PC-9 (cell line): ENCODE measurements around the gene SREBF2. TPM values are rescaled to one million over a fixed set of nuclear protein-coding genes. Genes with fewer than 3 reads are reported as not detected.

Experiments
- BruUV-seq: library from RNA; stranded (reverse); fragments of 400-500 nt; replicated peaks from 2 replicates; lab custom pipeline; 2021; lab: Mats Ljungman, UMichigan
- CTCF ChIA-PET: fragments of 300-600 bp; sonication (Branson Sonifier 250); formaldehyde crosslinking; loops from one replicate; lab custom pipeline; 2022; ENCODE audit warnings: antibody characterized with exemption; lab: Charles Lee
- POLR2A ChIA-PET: fragments of 300-600 bp; sonication (Branson Sonifier 250); formaldehyde crosslinking; loops from one replicate; lab custom pipeline; 2022; ENCODE audit warnings: antibody characterized with exemption; ENCODE audit not compliant: unreplicated experiment; lab: Charles Lee
- DNase-seq, 2 experiments: peaks; one replicate each; pipeline versions ENCODE4 v3.0.0 to v3.0.0-alpha.2; 2015 to 2022; ENCODE audit warnings: mixed read lengths in 1 of 2
- H2AFZ ChIP-seq: fragments of 200-600 bp; sonication (generic); 2 replicates; pipeline ENCODE4 v1.8.1; 2017; ENCODE audit warnings: antibody characterized with exemption
- H3F3A ChIP-seq: fragments of 200-600 bp; sonication (generic); 2 replicates; pipeline ENCODE4 v1.8.1; 2017; ENCODE audit warnings: antibody characterized with exemption, mild to moderate bottlenecking, low read depth; ENCODE audit not compliant: insufficient read depth
- H3K27ac ChIP-seq: fragments of 200-600 bp; sonication (generic); 2 replicates; pipeline ENCODE4 v1.6.1; 2016; ENCODE audit warnings: mixed run types
- H3K27me3 ChIP-seq: fragments of 200-600 bp; sonication (generic); 2 replicates; pipeline ENCODE4 v1.6.1; 2016; ENCODE audit warnings: low read depth, mixed run types; ENCODE audit not compliant: insufficient read depth
- H3K36me3 ChIP-seq: fragments of 200-600 bp; sonication (generic); 2 replicates; pipeline ENCODE4 v1.6.1; 2016; ENCODE audit warnings: low read depth, mixed run types
- H3K4me1 ChIP-seq: fragments of 200-600 bp; sonication (generic); replicated peaks from 2 replicates; pipeline ENCODE4 v1.6.1; 2016; ENCODE audit warnings: mixed run types; ENCODE audit not compliant: insufficient read depth
- H3K4me2 ChIP-seq: fragments of 200-600 bp; sonication (generic); 2 replicates; pipeline ENCODE4 v1.6.1; 2017; ENCODE audit warnings: mixed run types
- H3K4me3 ChIP-seq: fragments of 200-600 bp; sonication (generic); 2 replicates; pipeline ENCODE4 v1.6.1; 2016; ENCODE audit warnings: mixed run types
- H3K79me2 ChIP-seq: fragments of 200-600 bp; sonication (generic); 2 replicates; pipeline ENCODE4 v1.6.1; 2017; ENCODE audit warnings: low read depth, mixed run types
- H3K9me2 ChIP-seq: fragments of 200-600 bp; sonication (generic); 2 replicates; pipeline ENCODE4 v1.8.1; 2017; ENCODE audit warnings: mild to moderate bottlenecking; ENCODE audit not compliant: insufficient read depth
- H3K9me3 ChIP-seq: fragments of 200-600 bp; sonication (generic); 2 replicates; pipeline ENCODE4 v1.8.1; 2016; ENCODE audit warnings: low read depth; ENCODE audit not compliant: insufficient read depth
- H4K20me1 ChIP-seq: fragments of 200-600 bp; sonication (generic); 2 replicates; pipeline ENCODE4 v1.8.1; 2017; ENCODE audit not compliant: insufficient read depth
- EZH2 ChIP-seq: fragments of 200-600 bp; sonication (generic); IDR thresholded peaks from 2 replicates; pipeline ENCODE4 v1.8.0; 2017; ENCODE audit warnings: antibody characterized with exemption, low read depth
- intact Hi-C: fragments of 100-400 bp; cut with micrococcal nuclease; formaldehyde crosslinking; loops from one replicate; pipeline ENCODE4 v1.10.0; 2022; ENCODE audit not compliant: unreplicated experiment
- total RNA-seq: library from RNA; stranded (reverse); gene quantifications from 2 replicates; pipeline ENCODE4 v1.2.3, GENCODE V29; 2021
- TF ChIP-seq, protein P1 (sequence below): fragments of 200-600 bp; sonication (generic); conservative IDR thresholded peaks from 2 replicates; pipeline ENCODE4 v1.6.1; 2017; ENCODE audit warnings: mixed run types, antibody characterized with exemption, mild to moderate bottlenecking, moderate library complexity

The SREBF2 gene
- total RNA-seq, 1 experiment from 2014 or later = 196 TPM

- BruUV-seq = no TSS peak
- Histone ChIP-seq H3K27ac (no peak overlapping the region), H3K36me3 (no peaks in the 10 kb centered on the region), H3K27me3 (peaks cover 5% of the 10 kb centered on the region; the same call in 1 of the 2 replicates), H2AFZ (no peak overlapping the region), H3F3A (peaks cover 32% of the 10 kb centered on the region; the same call in 1 of the 2 replicates), H3K79me2 (no peaks in the 10 kb centered on the region), H3K4me3 (no peak overlapping the region), H3K9me2 (no peaks in the 10 kb centered on the region), H3K4me2 (no peak overlapping the region), H3K4me1 (peaks cover 7% of the 10 kb centered on the region), H3K9me3 (no peaks in the 10 kb centered on the region), H4K20me1 (no peaks in the 10 kb centered on the region)
- CTCF ChIA-PET = no interaction called here
- POLR2A ChIA-PET = no interaction called here
- no peak for TF ChIP-seq EZH2
- TF ChIP-seq, protein P1, sequence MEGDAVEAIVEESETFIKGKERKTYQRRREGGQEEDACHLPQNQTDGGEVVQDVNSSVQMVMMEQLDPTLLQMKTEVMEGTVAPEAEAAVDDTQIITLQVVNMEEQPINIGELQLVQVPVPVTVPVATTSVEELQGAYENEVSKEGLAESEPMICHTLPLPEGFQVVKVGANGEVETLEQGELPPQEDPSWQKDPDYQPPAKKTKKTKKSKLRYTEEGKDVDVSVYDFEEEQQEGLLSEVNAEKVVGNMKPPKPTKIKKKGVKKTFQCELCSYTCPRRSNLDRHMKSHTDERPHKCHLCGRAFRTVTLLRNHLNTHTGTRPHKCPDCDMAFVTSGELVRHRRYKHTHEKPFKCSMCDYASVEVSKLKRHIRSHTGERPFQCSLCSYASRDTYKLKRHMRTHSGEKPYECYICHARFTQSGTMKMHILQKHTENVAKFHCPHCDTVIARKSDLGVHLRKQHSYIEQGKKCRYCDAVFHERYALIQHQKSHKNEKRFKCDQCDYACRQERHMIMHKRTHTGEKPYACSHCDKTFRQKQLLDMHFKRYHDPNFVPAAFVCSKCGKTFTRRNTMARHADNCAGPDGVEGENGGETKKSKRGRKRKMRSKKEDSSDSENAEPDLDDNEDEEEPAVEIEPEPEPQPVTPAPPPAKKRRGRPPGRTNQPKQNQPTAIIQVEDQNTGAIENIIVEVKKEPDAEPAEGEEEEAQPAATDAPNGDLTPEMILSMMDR = no peak
- intact Hi-C loops = no loop called here
- no peak for DNase-seq
Observed at GRCh38 chr22:41920271-41920976, 87.5 kb downstream of the SREBF2 start.

GRCh38 chr22:41922328-41922727 lies 89.4 kb downstream of the SREBF2 start:
- no peaks in the 10 kb centered on the region for H3K79me2 ChIP-seq
- no peaks in the 10 kb centered on the region for H3K9me3 ChIP-seq
- H3K9me2 ChIP-seq = no peaks in the 10 kb centered on the region
- H3K27ac ChIP-seq = no peak overlapping the region
- no peak for TF ChIP-seq EZH2
- POLR2A ChIA-PET = no interaction called here
- H3K4me3 ChIP-seq = no peak overlapping the region
- BruUV-seq = no TSS peak
- H3F3A ChIP-seq = peaks cover 22% of the 10 kb centered on the region; the same call in 1 of the 2 replicates
- H3K36me3 ChIP-seq = no peaks in the 10 kb centered on the region
- H4K20me1 ChIP-seq = no peaks in the 10 kb centered on the region
- intact Hi-C loops = no loop called here
- no peak overlapping the region for H2AFZ ChIP-seq
- peaks cover 6% of the 10 kb centered on the region; the same call in 1 of the 2 replicates for H3K27me3 ChIP-seq
- peaks cover 7% of the 10 kb centered on the region for H3K4me1 ChIP-seq
- CTCF ChIA-PET = interaction anchor here (0.6 kb wide), 1 partner anchor 92 kb away, joined by 8 read pairs; no protein-coding TSS in a partner anchor
- no peak for DNase-seq
- no peak overlapping the region for H3K4me2 ChIP-seq

DNA sequence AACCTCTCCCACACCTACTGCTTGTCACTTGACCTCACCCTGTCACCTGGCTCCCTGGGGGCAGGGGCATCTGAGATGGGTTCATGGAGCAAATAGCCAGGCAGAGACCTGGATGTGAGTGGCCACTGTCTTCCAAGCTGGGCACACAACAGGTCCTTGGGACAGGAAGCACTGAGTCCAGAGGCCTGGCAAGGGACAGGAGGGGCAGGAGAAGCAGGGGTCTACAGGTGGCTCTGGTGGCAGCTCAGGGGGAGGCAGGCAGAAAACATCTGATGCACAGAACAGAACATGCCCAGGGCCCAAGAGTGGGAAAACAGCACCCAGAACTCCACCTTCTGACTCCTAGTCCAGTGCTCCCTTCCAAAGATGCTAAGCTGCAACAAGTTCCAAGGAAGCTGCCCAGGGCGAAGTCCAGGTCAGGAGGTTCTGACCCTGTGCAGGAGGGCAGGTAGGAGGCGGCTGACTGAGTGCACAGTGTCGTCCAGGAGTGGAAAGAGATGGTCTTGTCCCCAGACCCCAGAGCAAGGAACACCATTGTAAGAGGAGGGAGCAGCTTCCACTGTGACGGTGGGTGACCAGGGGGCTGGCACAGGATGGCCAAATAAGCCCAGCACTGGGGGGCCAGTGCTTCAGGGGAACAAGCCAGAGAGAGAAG lies 90.2 kb downstream of the SREBF2 start:
- intact Hi-C loops = no loop called here
- Histone ChIP-seq H3F3A (peaks cover 26% of the 10 kb centered on the region; the same call in 1 of the 2 replicates), H3K9me2 (no peaks in the 10 kb centered on the region), H3K79me2 (no peaks in the 10 kb centered on the region), H3K27ac (no peak overlapping the region), H4K20me1 (no peaks in the 10 kb centered on the region), H3K4me1 (peaks cover 4% of the 10 kb centered on the region), H3K9me3 (no peaks in the 10 kb centered on the region), H3K4me2 (no peak overlapping the region), H3K27me3 (peaks cover 6% of the 10 kb centered on the region; the same call in 1 of the 2 replicates), H3K4me3 (no peak overlapping the region), H3K36me3 (no peaks in the 10 kb centered on the region), H2AFZ (no peak overlapping the region)
- POLR2A ChIA-PET = no interaction called here
- CTCF ChIA-PET = interaction anchor here (0.6 kb wide), 1 partner anchor 93 kb away, joined by 8 read pairs; no protein-coding TSS in a partner anchor
- BruUV-seq = no TSS peak
- TF ChIP-seq EZH2 = no peak
- TF ChIP-seq, protein P1 = no peak
- DNase-seq = no peak
